ENCODE results near the gene CKAP2L.

DNA sequence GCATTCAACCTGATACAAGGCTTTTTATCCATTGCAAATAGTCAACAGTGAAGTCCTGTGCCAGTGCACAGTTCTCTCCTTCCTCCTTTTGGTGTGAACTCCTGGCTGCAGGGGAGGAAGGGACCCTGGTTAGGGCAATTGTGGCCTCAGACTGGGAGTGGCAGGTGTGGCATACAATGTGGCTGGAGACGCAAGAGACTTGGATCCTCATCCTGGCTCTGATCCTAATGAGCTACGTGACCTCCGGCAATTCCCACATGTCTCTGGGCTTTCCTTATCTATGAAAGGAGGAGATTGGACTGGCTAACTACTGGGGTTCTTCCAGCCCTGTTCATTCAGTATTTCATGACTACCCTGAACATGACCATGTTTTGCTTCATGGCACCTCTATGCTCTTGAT lies 30.4 kb upstream of the CKAP2L start:
- TF ChIP-seq POLR2A (IDR thresholded peaks at IDR 0.05; ENCODE audit: low read length), result no peak
- no peak for TF ChIP-seq GATA1 (IDR thresholded peaks at IDR 0.05; ENCODE audit: low read depth, low read length)
